Cardiac fibroblast (primary cell): ENCODE measurements around the gene CNOT4.

Source experiments
- DNase-seq, 2 donors: peaks; one replicate each; pipeline versions ENCODE4 v3.0.0 to v3.0.0-alpha.2; 2010; ENCODE audit warnings: low read depth in 2 of 2
- H3K4me3 ChIP-seq, 2 donors: replicated peaks in 1 of 2; 1 replicate in 1 of 2; 2 replicates in 1 of 2; pipeline ENCODE4 v1.5.1; 2011; ENCODE audit warnings: low read depth in 2 of 2, low read length in 2 of 2, mild to moderate bottlenecking in 2 of 2, moderate library complexity in 1 of 2
- TF ChIP-seq, protein P1 (sequence below): IDR thresholded peaks from one replicate; pipeline ENCODE4 v1.5.1; 2011; ENCODE audit warnings: low read depth, mild to moderate bottlenecking, low read length, inconsistent platforms

CNOT4 gene

DNA sequence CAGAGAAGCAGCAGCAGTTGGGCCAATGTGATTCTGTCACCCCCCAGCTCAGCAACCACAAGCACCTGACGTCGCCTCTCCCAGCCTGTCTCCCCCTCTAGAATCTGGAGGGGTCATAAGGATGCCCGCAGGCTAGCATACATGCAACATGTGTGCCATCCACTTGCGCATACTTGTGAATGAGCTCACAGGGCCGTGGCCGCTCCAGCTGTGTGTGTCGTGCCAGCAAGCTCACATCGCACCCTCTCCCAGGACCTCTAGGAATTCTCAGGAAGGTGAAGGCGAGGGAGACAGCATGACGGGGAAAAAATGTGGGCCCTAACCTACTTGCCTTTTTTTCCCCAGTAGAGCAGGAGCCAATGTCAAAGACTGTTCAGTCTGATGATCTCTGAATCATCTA lies 195.9 kb downstream of the CNOT4 start:
- DNase-seq, result no peak
- TF ChIP-seq, protein P1, sequence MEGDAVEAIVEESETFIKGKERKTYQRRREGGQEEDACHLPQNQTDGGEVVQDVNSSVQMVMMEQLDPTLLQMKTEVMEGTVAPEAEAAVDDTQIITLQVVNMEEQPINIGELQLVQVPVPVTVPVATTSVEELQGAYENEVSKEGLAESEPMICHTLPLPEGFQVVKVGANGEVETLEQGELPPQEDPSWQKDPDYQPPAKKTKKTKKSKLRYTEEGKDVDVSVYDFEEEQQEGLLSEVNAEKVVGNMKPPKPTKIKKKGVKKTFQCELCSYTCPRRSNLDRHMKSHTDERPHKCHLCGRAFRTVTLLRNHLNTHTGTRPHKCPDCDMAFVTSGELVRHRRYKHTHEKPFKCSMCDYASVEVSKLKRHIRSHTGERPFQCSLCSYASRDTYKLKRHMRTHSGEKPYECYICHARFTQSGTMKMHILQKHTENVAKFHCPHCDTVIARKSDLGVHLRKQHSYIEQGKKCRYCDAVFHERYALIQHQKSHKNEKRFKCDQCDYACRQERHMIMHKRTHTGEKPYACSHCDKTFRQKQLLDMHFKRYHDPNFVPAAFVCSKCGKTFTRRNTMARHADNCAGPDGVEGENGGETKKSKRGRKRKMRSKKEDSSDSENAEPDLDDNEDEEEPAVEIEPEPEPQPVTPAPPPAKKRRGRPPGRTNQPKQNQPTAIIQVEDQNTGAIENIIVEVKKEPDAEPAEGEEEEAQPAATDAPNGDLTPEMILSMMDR, result no peak
- H3K4me3 ChIP-seq, result no peak overlapping the region
